Hepatocyte (in vitro differentiated cells): ENCODE measurements around the gene XPR1. TPM values are rescaled to one million over a fixed set of nuclear protein-coding genes. Genes with fewer than 3 reads are reported as not detected.

Source experiments
- DNase-seq: peaks from one replicate; pipeline ENCODE4 v3.0.0-alpha.2; 2016; ENCODE audit warnings: low spot score
- H2AFZ ChIP-seq: fragments of 200-600 bp; sonication (generic); 2 replicates; pipeline ENCODE4 v1.6.0; 2016; ENCODE audit warnings: antibody characterized with exemption, mild to moderate bottlenecking
- H3K27ac ChIP-seq: fragments of 200-600 bp; sonication (generic); 2 replicates; pipeline ENCODE4 v1.5.1; 2016; ENCODE audit warnings: mild to moderate bottlenecking
- H3K27me3 ChIP-seq: fragments of 200-600 bp; sonication (generic); 2 replicates; pipeline ENCODE4 v1.6.1; 2016
- H3K36me3 ChIP-seq: fragments of 200-600 bp; sonication (generic); replicated peaks from 2 replicates; pipeline ENCODE4 v1.5.1; 2016; ENCODE audit warnings: low read depth; ENCODE audit not compliant: insufficient read depth
- H3K4me1 ChIP-seq: fragments of 200-600 bp; sonication (generic); 2 replicates; pipeline ENCODE4 v1.5.1; 2016; ENCODE audit warnings: mild to moderate bottlenecking, moderate library complexity; ENCODE audit not compliant: insufficient read depth
- H3K4me2 ChIP-seq: fragments of 200-600 bp; sonication (generic); 2 replicates; pipeline ENCODE4 v1.6.0; 2016
- H3K4me3 ChIP-seq: fragments of 200-600 bp; sonication (generic); 2 replicates; pipeline ENCODE4 v1.5.1; 2016; ENCODE audit warnings: mild to moderate bottlenecking
- H3K79me2 ChIP-seq: fragments of 200-600 bp; sonication (generic); 2 replicates; pipeline ENCODE4 v1.6.0; 2017; ENCODE audit warnings: mild to moderate bottlenecking
- H3K9me2 ChIP-seq: fragments of 200-600 bp; sonication (generic); replicated peaks from 2 replicates; pipeline ENCODE4 v1.6.0; 2017; ENCODE audit warnings: mild to moderate bottlenecking; ENCODE audit not compliant: insufficient read depth
- H3K9me3 ChIP-seq: fragments of 200-600 bp; sonication (generic); 2 replicates; pipeline ENCODE4 v1.5.1; 2016; ENCODE audit warnings: low read depth, mild to moderate bottlenecking
- H4K20me1 ChIP-seq: fragments of 200-600 bp; sonication (generic); 2 replicates; pipeline ENCODE4 v1.6.0; 2016; ENCODE audit warnings: mild to moderate bottlenecking; ENCODE audit not compliant: insufficient read depth, poor library complexity, severe bottlenecking
- EZH2 ChIP-seq: fragments of 200-600 bp; sonication (generic); IDR thresholded peaks from 2 replicates; pipeline ENCODE4 v1.6.1; 2016; ENCODE audit warnings: antibody characterized with exemption, mild to moderate bottlenecking, borderline replicate concordance
- EZH2phosphoT487 ChIP-seq: fragments of 200-600 bp; sonication (generic); IDR thresholded peaks from one replicate; pipeline ENCODE4 v1.6.1; 2018; ENCODE audit warnings: antibody characterized with exemption, mild to moderate bottlenecking, low read depth, moderate library complexity; ENCODE audit not compliant: unreplicated experiment, severe bottlenecking
- WGBS: methylation state at CpG from one replicate; pipeline ENCODE4 v1.1.6; 2016; ENCODE audit warnings: low lambda C conversion rate; ENCODE audit errors: missing lambda C conversion rate; 5-methylcytosine and 5-hydroxymethylcytosine counted together
- polyA plus RNA-seq: library from polyadenylated mRNA; unstranded; fragments of >200 nt; fragmentation: Nextera tagmentation; extraction: Ambion mirVana; gene quantifications from 2 replicates; pipeline ENCODE4 v1.2.1, GENCODE V29; 2016
- total RNA-seq: library from RNA; depleted of rRNA; stranded (reverse); fragments of >200 nt; gene quantifications from 2 replicates; pipeline ENCODE4 v1.2.3, GENCODE V29; 2014
- TF ChIP-seq, protein P1 (sequence below): fragments of 200-600 bp; sonication (generic); IDR thresholded peaks from 2 replicates; pipeline ENCODE4 v1.5.1; 2016; ENCODE audit warnings: antibody characterized with exemption, mild to moderate bottlenecking; ENCODE audit not compliant: poor library complexity

Gene XPR1
- total and polyA plus RNA-seq, 2 experiments from 2014 or later, result 18.2 to 41.5 TPM

DNA sequence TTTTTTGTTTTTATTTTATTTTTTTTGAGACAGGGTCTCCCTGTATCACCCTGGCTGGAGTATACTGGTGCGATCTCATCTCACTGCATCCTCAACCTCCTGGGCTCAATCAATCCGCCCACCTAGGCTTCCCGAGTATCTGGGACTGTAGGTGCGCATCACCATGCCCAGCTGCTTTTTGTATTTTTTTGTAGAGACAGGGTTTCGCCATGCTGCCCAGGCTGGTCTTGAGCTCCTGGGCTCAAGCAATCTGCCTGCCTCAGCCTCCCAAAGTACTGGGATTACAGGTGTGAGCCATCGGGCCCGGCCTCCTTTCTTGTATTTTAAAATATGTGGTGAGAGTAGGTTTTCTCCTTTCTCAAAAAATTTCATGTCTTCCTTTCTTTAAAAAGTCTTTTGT, 122.6 kb downstream of the XPR1 start:
- WGBS, result 98% methylated on average over 7 of the region's 7 CpGs
- TF ChIP-seq EZH2 (no peak), EZH2phosphoT487 (no peak)
- TF ChIP-seq, protein P1, sequence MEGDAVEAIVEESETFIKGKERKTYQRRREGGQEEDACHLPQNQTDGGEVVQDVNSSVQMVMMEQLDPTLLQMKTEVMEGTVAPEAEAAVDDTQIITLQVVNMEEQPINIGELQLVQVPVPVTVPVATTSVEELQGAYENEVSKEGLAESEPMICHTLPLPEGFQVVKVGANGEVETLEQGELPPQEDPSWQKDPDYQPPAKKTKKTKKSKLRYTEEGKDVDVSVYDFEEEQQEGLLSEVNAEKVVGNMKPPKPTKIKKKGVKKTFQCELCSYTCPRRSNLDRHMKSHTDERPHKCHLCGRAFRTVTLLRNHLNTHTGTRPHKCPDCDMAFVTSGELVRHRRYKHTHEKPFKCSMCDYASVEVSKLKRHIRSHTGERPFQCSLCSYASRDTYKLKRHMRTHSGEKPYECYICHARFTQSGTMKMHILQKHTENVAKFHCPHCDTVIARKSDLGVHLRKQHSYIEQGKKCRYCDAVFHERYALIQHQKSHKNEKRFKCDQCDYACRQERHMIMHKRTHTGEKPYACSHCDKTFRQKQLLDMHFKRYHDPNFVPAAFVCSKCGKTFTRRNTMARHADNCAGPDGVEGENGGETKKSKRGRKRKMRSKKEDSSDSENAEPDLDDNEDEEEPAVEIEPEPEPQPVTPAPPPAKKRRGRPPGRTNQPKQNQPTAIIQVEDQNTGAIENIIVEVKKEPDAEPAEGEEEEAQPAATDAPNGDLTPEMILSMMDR, result no peak

DNA sequence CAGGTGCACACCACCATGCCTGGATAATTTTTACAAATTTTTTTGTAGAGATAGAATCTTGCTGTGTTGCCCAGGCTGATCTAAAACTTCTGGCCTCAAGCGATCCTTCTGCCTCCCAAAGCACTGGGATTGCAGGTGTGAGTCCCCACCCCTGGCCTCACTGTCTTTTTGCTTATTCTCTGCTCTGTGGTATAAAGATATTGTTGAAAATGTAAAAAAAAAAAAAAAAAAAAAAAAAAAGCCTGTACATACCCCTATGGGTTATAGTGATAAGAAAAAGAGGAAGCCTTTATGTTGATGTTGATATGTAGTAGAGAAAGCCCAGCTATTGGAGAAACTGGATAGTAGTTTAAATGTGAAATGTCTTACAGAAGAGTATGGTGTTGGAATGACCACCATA, 125.8 kb downstream of the XPR1 start:
- WGBS, result 95% methylated on average over 1 of the region's 1 CpG
- no peaks in the 10 kb centered on the region for H3K9me3 ChIP-seq
- no peaks in the 10 kb centered on the region for H3K27me3 ChIP-seq
- no peak overlapping the region for H2AFZ ChIP-seq
- H3K27ac ChIP-seq, result no peak overlapping the region
- no peaks in the 10 kb centered on the region for H4K20me1 ChIP-seq
- no peak for TF ChIP-seq EZH2
- TF ChIP-seq, protein P1, result no peak
- no peak for TF ChIP-seq EZH2phosphoT487
- H3K4me1 ChIP-seq, result no peaks in the 10 kb centered on the region
- no peaks in the 10 kb centered on the region for H3K9me2 ChIP-seq
- no peak overlapping the region for H3K4me3 ChIP-seq
- DNase-seq, result no peak
- H3K79me2 ChIP-seq, result no peaks in the 10 kb centered on the region
- H3K36me3 ChIP-seq, result no peaks in the 10 kb centered on the region
- H3K4me2 ChIP-seq, result no peak overlapping the region

More for the DNA sequence above, 122.6 kb downstream of the XPR1 start:
- H2AFZ ChIP-seq, result no peak overlapping the region
- H3K4me1 ChIP-seq, result no peaks in the 10 kb centered on the region
- no peaks in the 10 kb centered on the region for H3K36me3 ChIP-seq
- no peak for DNase-seq
- no peaks in the 10 kb centered on the region for H3K9me2 ChIP-seq
- H4K20me1 ChIP-seq, result no peaks in the 10 kb centered on the region
- no peak overlapping the region for H3K4me2 ChIP-seq
- H3K27ac ChIP-seq, result no peak overlapping the region
- no peaks in the 10 kb centered on the region for H3K27me3 ChIP-seq
- no peak overlapping the region for H3K4me3 ChIP-seq
- H3K79me2 ChIP-seq, result peaks cover 6% of the 10 kb centered on the region
- H3K9me3 ChIP-seq, result no peaks in the 10 kb centered on the region

DNA sequence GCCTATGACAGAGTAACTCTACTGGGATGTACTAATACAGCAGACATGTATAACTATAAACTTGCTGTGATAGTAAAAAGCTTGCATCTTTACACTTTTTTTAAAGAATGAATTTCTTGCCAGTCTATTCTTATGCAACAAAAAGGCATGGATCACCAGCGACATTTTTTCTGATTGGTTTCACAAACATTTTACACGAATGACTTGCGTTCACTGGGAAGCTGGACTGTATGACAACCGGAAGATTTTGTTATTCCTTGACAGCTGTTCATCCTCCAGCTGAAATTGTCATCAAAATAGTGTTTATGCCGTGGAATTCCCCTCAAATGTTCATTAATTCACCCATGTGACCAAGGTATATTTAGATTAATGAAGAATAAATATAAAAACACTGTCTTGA, 131.0 kb downstream of the XPR1 start:
- 94% methylated on average over 5 of the region's 5 CpGs for WGBS
- Histone ChIP-seq H3K27ac (no peak overlapping the region), H4K20me1 (no peaks in the 10 kb centered on the region), H3K27me3 (no peaks in the 10 kb centered on the region), H3K4me3 (no peak overlapping the region), H3K9me2 (no peaks in the 10 kb centered on the region), H3K79me2 (no peaks in the 10 kb centered on the region), H3K4me2 (no peak overlapping the region), H3K4me1 (no peaks in the 10 kb centered on the region), H2AFZ (no peak overlapping the region), H3K9me3 (no peaks in the 10 kb centered on the region), H3K36me3 (no peaks in the 10 kb centered on the region)
- TF ChIP-seq EZH2phosphoT487, result no peak
- TF ChIP-seq, protein P1, result no peak
- TF ChIP-seq EZH2, result no peak
- no peak for DNase-seq

DNA sequence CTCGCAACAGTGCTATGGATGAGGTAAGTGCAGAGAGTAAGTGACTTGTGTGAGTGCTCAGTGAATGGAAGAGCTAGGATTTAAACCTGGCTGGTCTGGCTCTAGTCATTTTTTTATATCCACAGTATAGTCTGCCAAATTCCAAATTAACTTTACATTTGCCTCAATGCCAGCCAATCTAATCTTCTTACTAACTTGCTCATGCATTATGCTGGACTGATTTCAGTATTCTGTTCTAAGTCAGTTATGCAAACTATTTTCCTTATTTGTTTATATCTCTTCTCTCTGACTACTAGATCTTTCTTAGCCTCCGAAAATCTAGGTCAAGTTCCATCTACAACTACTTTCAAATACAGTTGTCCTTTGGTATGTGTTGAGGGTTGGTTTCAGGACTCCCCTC, 133.3 kb downstream of the XPR1 start:
- no peak overlapping the region for H3K4me2 ChIP-seq

More for the DNA sequence above, 133.3 kb downstream of the XPR1 start:
- Histone ChIP-seq H4K20me1 (no peaks in the 10 kb centered on the region), H3K9me2 (no peaks in the 10 kb centered on the region), H3K79me2 (peaks cover 5% of the 10 kb centered on the region), H3K27ac (no peak overlapping the region), H2AFZ (no peak overlapping the region), H3K4me1 (no peaks in the 10 kb centered on the region), H3K4me3 (no peak overlapping the region), H3K27me3 (no peaks in the 10 kb centered on the region), H3K9me3 (no peaks in the 10 kb centered on the region), H3K36me3 (no peaks in the 10 kb centered on the region)
- no peak for DNase-seq
- TF ChIP-seq, protein P1, result no peak
- no peak for TF ChIP-seq EZH2phosphoT487
- no peak for TF ChIP-seq EZH2
- WGBS, result 86% methylated on average over 2 of the region's 2 CpGs
